A549 treated with AZD2906 at 1 μM for 4 hours (cell line): ENCODE measurements around the gene AMFR. TPM values are rescaled to one million over a fixed set of nuclear protein-coding genes. Genes with fewer than 3 reads are reported as not detected.

Experiments used
- total RNA-seq: library from RNA; stranded (reverse); fragments of 200-300 nt; extraction: Qiagen RNA extraction; gene quantifications from 5 replicates; pipeline ENCODE4 v1.2.3, GENCODE V29; 2022

Gene AMFR
- total RNA-seq, result 65.1 to 70.7 TPM (median 67.4 TPM) in 5 replicates

GRCh38 chr16:56425439-56425832 lies at the start of gene AMFR:
Gene AMFR, minus strand, starts transcription at chr16:56425545. Its CDS starts 218 bp downstream, at chr16:56425327.

GRCh38 chr16:56450986-56451752 lies 25.8 kb upstream of the AMFR start, which contains the start of the genes NUDT21 and OGFOD1:
Gene NUDT21, minus strand, starts transcription at chr16:56451332. Its CDS starts 130 bp downstream, at chr16:56451202.
Gene OGFOD1, plus strand, starts transcription at chr16:56451554. Its CDS starts 59 bp downstream, at chr16:56451613.

Other genes with a start within 250 kb of the AMFR start
- 0.52 to 0.79 TPM (median 0.64 TPM) in 5 replicates for gene GNAO1, start 234.1 kb downstream of the AMFR start, total RNA-seq
- gene NUDT21, start 25.8 kb upstream of the AMFR start, total RNA-seq, result 104 to 124 TPM (median 111 TPM) in 5 replicates
- 70.3 to 110 TPM (median 77.4 TPM) in 5 replicates for gene OGFOD1, start 26.0 kb upstream of the AMFR start, total RNA-seq
- gene BBS2, start 94.5 kb upstream of the AMFR start, total RNA-seq, result 15.8 to 32.7 TPM (median 22.1 TPM) in 5 replicates
- gene MT4, start 139.5 kb upstream of the AMFR start, total RNA-seq, result not detected in 5 replicates
- 0.41 to 0.88 TPM (median 0.79 TPM) in 5 replicates for gene MT3, start 164.0 kb upstream of the AMFR start, total RNA-seq
- gene MT2A, start 183.0 kb upstream of the AMFR start, total RNA-seq, result 2,240 to 3,417 TPM (median 2,786 TPM) in 5 replicates
- gene MT1E, start 200.2 kb upstream of the AMFR start, total RNA-seq, result 0.15 to 0.21 TPM in 2 of 5 replicates, not detected in the others
- gene MT1M, start 207.1 kb upstream of the AMFR start, total RNA-seq, result 0.09 to 0.17 TPM in 2 of 5 replicates, not detected in the others
- 30.1 to 42.3 TPM (median 34.0 TPM) in 5 replicates for gene MT1A, start 213.1 kb upstream of the AMFR start, total RNA-seq
- gene MT1B, start 226.3 kb upstream of the AMFR start, total RNA-seq, result 0.38 to 0.92 TPM (median 0.76 TPM) in 4 of 5 replicates, not detected in the other
- gene MT1F, start 232.4 kb upstream of the AMFR start, total RNA-seq, result 16.6 to 30.8 TPM (median 20.1 TPM) in 5 replicates
- gene MT1G, start 242.5 kb upstream of the AMFR start, total RNA-seq, result not detected in 5 replicates
- gene MT1H, start 244.3 kb upstream of the AMFR start, total RNA-seq, result not detected in 5 replicates